K562 (cell line): ENCODE data around the gene HMGCL. TPM values are rescaled to one million over a fixed set of nuclear protein-coding genes. Genes with fewer than 3 reads are reported as not detected.
A peak's percentile ranks its signal among the peaks of the same experiment; 100 is the strongest.

ENCODE experiments used
- ATAC-seq: fragments of 200-7000 bp; cut with Tn5 transposase; 3 replicates; pipeline ENCODE4 v1.9.1; 2020; ENCODE audit warnings: moderate library complexity
- BruUV-seq: library from RNA; stranded (reverse); fragments of 400-500 nt; replicated peaks from 2 replicates; lab custom pipeline; 2021; lab: Mats Ljungman, UMichigan
- CTCF ChIA-PET: fragments of 300-600 bp; formaldehyde crosslinking; extraction: SDS; loops from one replicate; lab custom pipeline; 2021; ENCODE audit warnings: low intra/inter-chr PET ratio; lab: Yijun Ruan, JAX
- POLR2A ChIA-PET: fragments of 300-600, 350-650 bp; sonication (Branson Sonifier 250); formaldehyde crosslinking; extraction: SDS; loops from one replicate; lab custom pipeline; 2021; ENCODE audit warnings: antibody characterized with exemption, inconsistent platforms; lab: Yijun Ruan, JAX
- DNase-seq, 4 experiments: peaks; one replicate each; pipeline versions ENCODE4 v3.0.0 to v3.0.0-alpha.2; 2011 to 2018; ENCODE audit warnings: low spot score in 3 of 4, mixed read lengths in 3 of 4; ENCODE audit errors: extremely low read depth in 1 of 4
- FAIRE-seq: peaks from 2 replicates; lab custom pipeline; 2011; peaks lifted over from hg19 to GRCh38; lab: Jason Lieb, UNC
- H2AFZ ChIP-seq: 2 replicates; pipeline ENCODE4 v1.6.0; 2011; ENCODE audit warnings: low read depth, low read length, control low read depth, inconsistent platforms
- H3K27ac ChIP-seq: fragments of 200-600 bp; 3 replicates; pipeline ENCODE4 v1.8.0; 2011; ENCODE audit warnings: low read depth, mild to moderate bottlenecking, control low read depth, inconsistent platforms, low read length, moderate library complexity, mixed read lengths; ENCODE audit errors: extremely low read depth
- H3K27me3 ChIP-seq, 2 experiments: fragments of 300-600 bp in 1 of 2; 2 replicates in 1 of 2; 3 replicates in 1 of 2; pipeline versions ENCODE4 v1.6.0 to v1.8.0; 2011; ENCODE audit warnings: inconsistent platforms in 2 of 2, low read length in 2 of 2, mild to moderate bottlenecking in 1 of 2, mixed read lengths in 1 of 2, moderate library complexity in 1 of 2; ENCODE audit not compliant: control insufficient read depth in 2 of 2, insufficient read depth in 2 of 2
- H3K36me3 ChIP-seq: fragments of 300-600 bp; 3 replicates; pipeline ENCODE4 v1.8.0; 2011; ENCODE audit warnings: mild to moderate bottlenecking, low read length, inconsistent platforms; ENCODE audit not compliant: control insufficient read depth, insufficient read depth
- H3K4me1 ChIP-seq, 2 experiments: fragments of 200-600 bp in 1 of 2; replicated peaks in 1 of 2; 2 replicates in 1 of 2; 3 replicates in 1 of 2; pipeline versions ENCODE4 v1.5.1 to v1.8.0; 2011; ENCODE audit warnings: inconsistent platforms in 2 of 2, low read length in 2 of 2, mild to moderate bottlenecking in 1 of 2, mixed read lengths in 1 of 2, moderate library complexity in 1 of 2; ENCODE audit not compliant: control insufficient read depth in 2 of 2, insufficient read depth in 2 of 2
- H3K4me2 ChIP-seq: 2 replicates; pipeline ENCODE4 v1.6.1; 2011; ENCODE audit warnings: low read length, control low read depth, inconsistent platforms, mixed read lengths; ENCODE audit not compliant: insufficient read depth
- H3K4me3 ChIP-seq: fragments of 200-600 bp; sonication (generic), shearing (Covaris generic); 2 replicates; pipeline ENCODE4 v1.5.1; 2016; ENCODE audit warnings: control low read depth, inconsistent platforms
- H3K79me2 ChIP-seq: fragments of 200-600 bp; 3 replicates; pipeline ENCODE4 v1.8.0; 2011; ENCODE audit warnings: low read length, inconsistent platforms; ENCODE audit not compliant: control insufficient read depth, insufficient read depth
- H3K9ac ChIP-seq, 2 experiments: 2 replicates each; pipeline versions ENCODE4 v1.6.0 to v1.6.1; 2011; ENCODE audit warnings: low read depth in 2 of 2, low read length in 2 of 2, control low read depth in 1 of 2, inconsistent platforms in 1 of 2, mild to moderate bottlenecking in 1 of 2, mixed read lengths in 1 of 2; ENCODE audit not compliant: insufficient read depth in 1 of 2
- H3K9me1 ChIP-seq: one replicate; pipeline ENCODE4 v1.6.0; 2011; ENCODE audit warnings: inconsistent platforms, mild to moderate bottlenecking, low read length, moderate library complexity; ENCODE audit not compliant: control insufficient read depth, insufficient read depth
- H3K9me3 ChIP-seq: replicated peaks from 2 replicates; pipeline ENCODE4 v1.5.1; 2011; ENCODE audit warnings: low read depth, low read length, inconsistent platforms; ENCODE audit not compliant: control insufficient read depth, insufficient read depth
- H4K20me1 ChIP-seq: replicated peaks from 2 replicates; pipeline ENCODE4 v1.6.1; 2011; ENCODE audit warnings: low read length, inconsistent platforms, mixed read lengths; ENCODE audit not compliant: control insufficient read depth, insufficient read depth
- ADNP ChIP-seq: fragments of 200-800 bp; sonication (Bioruptor generic); IDR thresholded peaks from 2 replicates; pipeline ENCODE4 v1.6.1; 2016; ENCODE audit warnings: missing genetic modification characterization, missing compliant biosample characterization
- DPF2 ChIP-seq: fragments of 450-650 bp; IDR thresholded peaks from 2 replicates; pipeline ENCODE4 v1.6.1; 2016
- ESRRA ChIP-seq: fragments of 450-650 bp; IDR thresholded peaks from 2 replicates; pipeline ENCODE4 v1.6.1; 2014; ENCODE audit warnings: low read depth, mild to moderate bottlenecking, moderate library complexity, borderline replicate concordance
- ETV5 ChIP-seq: sonication (generic); formaldehyde crosslinking; IDR thresholded peaks from 2 replicates; pipeline ENCODE4 v1.4.0; 2020; ENCODE audit warnings: low read depth, mild to moderate bottlenecking, missing genetic modification reagents
- HDAC1 ChIP-seq, 2 experiments: fragments of 450-650 bp; IDR thresholded peaks; 2 replicates each; pipeline ENCODE4 v1.6.1; 2016 to 2017; ENCODE audit warnings: inconsistent platforms in 1 of 2, mild to moderate bottlenecking in 1 of 2, moderate library complexity in 1 of 2
- JUN ChIP-seq, 2 experiments: sonication (generic) in 1 of 2; formaldehyde crosslinking in 1 of 2; IDR thresholded peaks; 2 replicates each; pipeline versions ENCODE4 v1.6.1 to v1.8.0; 2012 to 2022; ENCODE audit warnings: borderline replicate concordance in 2 of 2, mild to moderate bottlenecking in 2 of 2, improper control_type of control experiment in 1 of 2, low read depth in 1 of 2, low read length in 1 of 2, missing genetic modification reagents in 1 of 2
- JUND ChIP-seq, 2 experiments: IDR thresholded peaks; 2 replicates in 1 of 2; 3 replicates in 1 of 2; pipeline ENCODE4 v1.6.1; 2011; ENCODE audit warnings: borderline replicate concordance in 2 of 2, low read depth in 2 of 2, low read length in 2 of 2, improper control_type of control experiment in 1 of 2, missing biosample characterization in 1 of 2, missing genetic modification characterization in 1 of 2, missing genetic modification reagents in 1 of 2
- LEF1 ChIP-seq: fragments of 450-650 bp; IDR thresholded peaks from 2 replicates; pipeline ENCODE4 v1.6.1; 2016; ENCODE audit warnings: mild to moderate bottlenecking
- MCM3 ChIP-seq: fragments of 450-650 bp; IDR thresholded peaks from 2 replicates; pipeline ENCODE4 v1.6.1; 2016
- MLX ChIP-seq, 2 experiments: fragments of 450-650 bp in 1 of 2; sonication (generic) in 1 of 2; formaldehyde crosslinking; conservative IDR thresholded peaks; 2 replicates each; pipeline versions ENCODE4 v1.4.0 to v1.8.1; 2020 to 2022; ENCODE audit warnings: mild to moderate bottlenecking in 1 of 2, missing genetic modification reagents in 1 of 2
- MNT ChIP-seq, 2 experiments: fragments of 450-650 bp; conservative IDR thresholded peaks; 2 replicates each; pipeline ENCODE4 v1.6.1; 2017; ENCODE audit warnings: mild to moderate bottlenecking in 2 of 2, moderate library complexity in 2 of 2
- MYNN ChIP-seq, 2 experiments: sonication (generic); formaldehyde crosslinking in 1 of 2; IDR thresholded peaks; 2 replicates each; pipeline versions ENCODE4 v1.5.0 to v1.6.1; 2016 to 2020; ENCODE audit warnings: antibody characterized with exemption in 1 of 2, missing genetic modification reagents in 1 of 2
- NFYB ChIP-seq: IDR thresholded peaks from 2 replicates; pipeline ENCODE4 v1.6.1; 2011; ENCODE audit warnings: mild to moderate bottlenecking, moderate library complexity; ENCODE audit not compliant: insufficient read length; ENCODE audit errors: extremely low read depth
- SMARCC2 ChIP-seq: fragments of 450-650 bp; IDR thresholded peaks from 2 replicates; pipeline ENCODE4 v1.6.1; 2017; ENCODE audit warnings: antibody characterized with exemption, moderate library complexity, mild to moderate bottlenecking, low read depth
- TCF7L2 ChIP-seq: fragments of 150-350 bp; IDR thresholded peaks from 2 replicates; pipeline ENCODE4 v1.6.1; 2016; ENCODE audit warnings: low read depth, mild to moderate bottlenecking, low read length, moderate library complexity
- ZBTB49 ChIP-seq: sonication (generic); formaldehyde crosslinking; IDR thresholded peaks from 2 replicates; pipeline ENCODE4 v1.8.0; 2022; ENCODE audit warnings: missing genetic modification reagents, mild to moderate bottlenecking, borderline replicate concordance
- ZNF57 ChIP-seq: fragments of 450-650 bp; formaldehyde crosslinking; IDR thresholded peaks from 2 replicates; pipeline ENCODE4 v1.4.0; 2020; ENCODE audit warnings: mild to moderate bottlenecking, moderate library complexity
- WGBS: fragments of 100-300 bp; shearing (Covaris generic); methylation state at CpG from one replicate; pipeline ENCODE4 v1.1.6; 2016; ENCODE audit warnings: low coverage, mixed read lengths; ENCODE audit not compliant: insufficient coverage; ENCODE audit errors: missing lambda C conversion rate; 5-methylcytosine and 5-hydroxymethylcytosine counted together
- in situ Hi-C: fragments of 300-500 bp; cut with MboI; formaldehyde crosslinking; loops from 4 replicates; pipeline ENCODE4 v1.15.0; 2018; ENCODE audit warnings: inconsistent platforms, mixed read lengths
- intact Hi-C: fragments of 100-400 bp; cut with micrococcal nuclease; formaldehyde crosslinking; loops from 2 replicates; pipeline ENCODE4 v1.14.2; 2022
- polyA plus RNA-seq, 8 experiments: library from polyadenylated mRNA; depleted of rRNA in 4 of 8; stranded (reverse) in 5 of 8; unstranded in 3 of 8; fragments of >200 nt; fragmentation: Nextera tagmentation in 2 of 8; fragmentation: Illumina TruSeq in 1 of 8; extraction: Ambion mirVana in 2 of 8; extraction: Trizol in 1 of 8; gene quantifications; 2 replicates each; pipeline versions ENCODE4 v1.2.1 to v1.2.3, GENCODE V29; 2011 to 2014; ENCODE audit warnings: inconsistent platforms in 1 of 8, missing spikeins in 1 of 8
- total RNA-seq, 7 experiments: library from RNA; depleted of rRNA in 6 of 7; stranded (reverse); fragments of >200 nt in 6 of 7; fragmentation: Illumina TruSeq in 2 of 7; extraction: Trizol in 2 of 7; gene quantifications; 2 replicates each; pipeline versions ENCODE4 v1.2.1 to v1.2.3, GENCODE V29; 2011 to 2021; ENCODE audit warnings: low replicate concordance in 1 of 7

HMGCL gene
- total and polyA plus RNA-seq, 9 of the 15 experiments (the other 6 are each of a cell fraction or from before 2014, with no cell fraction given): 18.0 to 82.2 (median 24.2) TPM

- H3K9me3 ChIP-seq: no peaks in the 10 kb centered on the region
- peaks cover 30% of the 10 kb centered on the region for H3K36me3 ChIP-seq
- no TSS peak for BruUV-seq
- H4K20me1 ChIP-seq: no peaks in the 10 kb centered on the region; the same call in 1 of the 2 replicates
- peak overlapping the region; percentile 4 to 5; a peak in 2 of 4 replicates for H3K9ac ChIP-seq
- H2AFZ ChIP-seq: 0 out of 2 replicates have a peak overlapping the region, but pooled peaks have one; percentile 29
- 11% methylated on average over 10 of the region's 10 CpGs for WGBS
- peak overlapping the region; percentile 40; the same call in 2 of the 3 replicates for H3K27ac ChIP-seq
- peaks cover 12 to 40% of the 10 kb centered on the region in 2 experiments; a peak in 3 of 5 replicates for H3K4me1 ChIP-seq
- POLR2A ChIA-PET: no interaction called here
- intact Hi-C loops: loop anchor here (1.0 to 2.0 kb wide), 4 partner anchors 28 to 143 kb away; partner anchors contain the start of gene GALE
- H3K4me3 ChIP-seq: peak overlapping the region; percentile 3; the same call in 1 of the 2 replicates
- peak overlapping the region; percentile 79 for H3K4me2 ChIP-seq
- H3K79me2 ChIP-seq: peaks cover 55% of the 10 kb centered on the region
- ATAC-seq: peak; percentile 65
- CTCF ChIA-PET: interaction anchor here (0.5 to 2.0 kb wide), 5 partner anchors 95 to 618 kb away, joined by 3 to 12 read pairs (median 4); partner anchors contain the start of genes FUCA1 and MYOM3
- FAIRE-seq: no peak
- in situ Hi-C loops: no loop called here
- peak in 2 of 4 experiments; percentile 40 to 60 for DNase-seq
- no peaks in the 10 kb centered on the region for H3K9me1 ChIP-seq
- H3K27me3 ChIP-seq: no peaks in the 10 kb centered on the region
- TF ChIP-seq MLX (CRISPR knock-in tag; conservative IDR thresholded peaks at IDR 0.05) (no peak), TCF7L2 (0 out of 2 replicates have a peak, but pooled peaks have one; percentile 28), HDAC1 (IDR thresholded peaks at IDR 0.05) (no peak), MYNN (IDR thresholded peaks at IDR 0.05) (no peak), MYNN (CRISPR knock-in tag; IDR thresholded peaks at IDR 0.05) (no peak), ETV5 (CRISPR knock-in tag) (no peak), JUN (IDR thresholded peaks at IDR 0.05; ENCODE audit: borderline replicate concordance, low read depth, low read length) (no peak), JUN (CRISPR knock-in tag; IDR thresholded peaks at IDR 0.05; ENCODE audit: borderline replicate concordance) (no peak), DPF2 (peak; percentile 48; the same call in 1 of the 2 replicates), SMARCC2 (0 out of 2 replicates have a peak, but pooled peaks have one; percentile 12), ADNP (tag) (peak; percentile 33; the same call in 1 of the 2 replicates), LEF1 (no peak), ZBTB49 (no peak), ZNF57 (CRISPR knock-in tag) (no peak), JUND (IDR thresholded peaks at IDR 0.05; ENCODE audit: borderline replicate concordance, low read depth, low read length) (no peak), JUND (tag; IDR thresholded peaks at IDR 0.05; ENCODE audit: borderline replicate concordance, low read depth, low read length) (no peak), MNT (conservative IDR thresholded peaks at IDR 0.05) (0 out of 4 replicates have a peak, but pooled peaks of 1 of the 2 experiments have one; percentile 6), MCM3 (no peak), NFYB (no peak), ESRRA (no peak)
Measured at GRCh38 chr1:23772854-23773242, 52.4 kb downstream of the HMGCL start.
